Fibroblast of skin of scalp (primary cell): ENCODE results near the gene C22orf42. TPM values are rescaled to one million over a fixed set of nuclear protein-coding genes. Genes with fewer than 3 reads are reported as not detected.
"Not testable (repeated sequence)": the region's sequence is repeated elsewhere in the genome, so short reads cannot be mapped to it uniquely, and the experiment has no call there.

ENCODE experiments used
- DNase-seq: peaks from one replicate; pipeline ENCODE4 v3.0.0-alpha.2; 2013
- polyA plus RNA-seq, 2 experiments: library from polyadenylated mRNA; unstranded; fragments of 120-200 nt; gene quantifications; one replicate each; pipeline ENCODE4 v1.2.1, GENCODE V29; 2013; ENCODE audit not compliant: insufficient read length in 2 of 2

The C22orf42 gene
- polyA plus RNA-seq (2013, experiment 1 of 2; ENCODE audit: insufficient read length), result not detected
- polyA plus RNA-seq (2013, experiment 2 of 2; ENCODE audit: insufficient read length), result not detected

GRCh38 chr22:32158712-32159533 is at the start of gene C22orf42:
TSS of gene C22orf42 (minus strand) at chr22:32159303. CDS start at chr22:32159215, 88 bp downstream.
- DNase-seq, result no peak

GRCh38 chr22:32208681-32209080 is 49.6 kb upstream of the C22orf42 start:
- DNase-seq, result no peak

DNA sequence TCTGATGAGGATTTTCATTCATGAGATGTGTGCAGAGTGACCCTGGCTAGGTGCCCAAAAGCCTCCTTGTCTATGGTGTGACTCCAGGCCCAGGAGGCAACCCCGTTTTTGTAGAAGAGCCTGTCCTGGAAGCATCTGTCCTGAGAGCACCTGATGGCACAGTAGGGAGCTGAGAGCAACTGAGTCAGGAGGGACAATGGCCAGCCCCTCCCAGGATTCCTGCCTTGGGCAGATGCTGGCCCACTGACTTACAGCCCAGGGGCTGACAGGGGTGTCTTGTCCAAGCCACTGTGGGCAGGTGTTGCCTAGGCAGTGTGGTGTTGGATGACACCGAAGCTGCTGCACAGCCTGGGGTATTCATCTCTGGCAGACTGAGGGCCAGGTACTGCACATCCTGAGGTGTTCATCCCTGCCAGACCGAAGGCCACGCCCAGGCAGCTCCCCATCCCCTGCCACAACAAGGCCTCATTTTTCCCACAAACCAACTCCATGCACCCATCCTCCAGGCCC is 48.9 kb upstream of the C22orf42 start:
- DNase-seq, result no peak

- DNase-seq, result no peak
Measured at GRCh38 chr22:32206774-32207758, 48.0 kb upstream of the C22orf42 start.

- no peak for DNase-seq
Measured at GRCh38 chr22:32205974-32206773, 47.1 kb upstream of the C22orf42 start.

DNA sequence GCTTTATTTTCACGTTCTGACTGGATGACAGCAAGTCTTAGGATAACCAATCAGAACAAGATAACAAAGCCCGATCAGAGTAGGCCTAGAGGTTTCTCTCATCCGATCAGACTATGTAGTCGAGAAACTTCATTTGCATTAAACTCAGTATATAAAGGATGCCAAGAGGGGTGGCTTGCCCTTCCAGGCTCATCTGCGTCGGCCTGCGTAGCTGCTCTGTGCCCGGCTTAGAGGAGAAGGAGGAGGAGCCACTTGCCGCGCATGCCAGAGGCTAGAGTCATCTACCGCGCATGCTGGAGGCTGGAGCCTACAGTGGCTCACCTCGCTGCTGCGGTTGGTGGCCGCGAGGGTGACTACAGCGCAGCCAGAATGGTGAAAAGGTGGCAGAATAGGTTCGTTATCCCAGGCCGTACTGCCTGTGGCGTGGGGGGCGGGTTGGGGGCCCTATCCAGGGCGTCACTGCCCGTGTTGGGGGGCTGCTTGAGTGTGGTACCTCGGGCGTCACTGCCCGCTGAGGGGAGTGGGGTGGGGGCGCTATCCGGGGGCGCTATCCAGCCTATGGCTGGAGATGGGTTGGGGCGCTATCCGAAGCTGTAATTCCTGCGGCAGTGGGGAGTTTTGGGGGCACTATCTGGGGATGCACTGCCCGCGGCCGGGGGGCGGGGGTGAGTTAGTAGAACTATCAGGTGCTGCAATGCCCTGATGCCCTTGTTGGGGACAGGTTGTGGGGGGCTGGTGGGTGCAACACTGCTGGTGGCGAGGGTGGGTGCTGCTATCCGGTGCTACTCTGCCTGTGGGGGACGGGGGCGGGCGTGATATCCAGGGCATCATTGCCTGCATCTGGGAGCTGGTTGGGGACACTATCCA is 46.0 kb upstream of the C22orf42 start, which contains the start of gene RFPL2:
RFPL2 (minus strand) TSS at position 218 of the 867 bp plus-strand sequence. CDS start 2,622 bp downstream, outside the sequence.
- peak; percentile 41 for DNase-seq

DNA sequence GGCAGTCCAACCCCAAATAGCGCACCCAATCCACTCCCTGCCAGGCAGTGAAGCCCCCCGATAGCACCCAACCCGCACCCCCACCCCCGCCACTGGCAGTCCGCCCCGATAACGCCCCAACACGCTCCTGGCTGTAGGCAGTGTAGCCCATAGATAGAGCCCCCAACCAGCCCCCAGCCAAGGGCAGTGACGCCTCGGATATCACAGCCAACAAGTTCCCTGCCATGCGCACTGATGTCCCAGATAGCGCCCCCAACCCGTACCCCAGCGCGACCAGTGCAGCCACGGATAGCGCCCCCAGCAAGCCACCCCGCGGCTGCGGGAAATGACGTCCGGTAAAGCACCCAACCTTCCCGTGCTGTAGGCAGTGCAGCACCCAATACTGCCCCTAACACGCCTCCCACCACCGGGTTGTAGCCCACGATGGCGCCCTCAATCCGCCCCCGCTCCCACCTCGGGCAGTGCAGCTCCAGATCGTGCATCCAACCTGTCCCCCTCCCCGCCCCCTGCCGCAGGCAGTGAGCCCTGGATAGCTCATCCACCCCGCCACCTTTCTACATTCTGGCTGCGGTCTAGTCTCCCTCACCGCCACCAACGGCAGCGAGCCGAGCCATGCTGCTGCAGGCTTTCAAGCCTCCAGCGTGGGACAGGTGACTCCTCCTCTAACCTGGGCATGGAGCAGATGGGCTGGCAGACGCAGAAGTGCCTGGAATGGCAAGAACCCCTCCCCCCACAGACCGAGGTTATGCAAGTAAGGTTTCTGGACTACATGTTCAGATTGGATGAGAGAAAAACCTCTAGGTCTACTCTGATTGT is 45.1 kb upstream of the C22orf42 start:
- no peak for DNase-seq

GRCh38 chr22:32203181-32204039 is 44.3 kb upstream of the C22orf42 start:
- DNase-seq, result no peak

- DNase-seq, result peak; percentile 31
Measured at GRCh38 chr22:32202539-32203180, 43.6 kb upstream of the C22orf42 start.

DNA sequence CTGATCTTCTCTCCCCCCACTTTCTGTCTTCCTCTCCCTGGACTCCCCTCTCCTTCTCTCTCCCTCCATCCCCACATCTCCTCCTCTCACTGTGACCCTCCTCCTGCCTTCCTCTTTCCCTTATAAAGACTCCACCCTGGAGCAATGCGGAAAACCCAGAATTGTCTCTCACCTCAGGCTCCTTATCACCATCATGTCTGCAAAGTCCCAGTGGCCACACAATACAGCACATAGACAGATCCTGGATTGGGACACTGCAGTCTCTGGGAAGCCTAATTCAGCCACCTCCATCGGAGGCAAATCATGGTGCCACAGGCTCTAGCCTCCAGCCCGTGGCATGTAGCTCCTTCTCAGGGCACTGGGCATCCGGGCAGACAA is 43.0 kb upstream of the C22orf42 start:
- no peak for DNase-seq

DNA sequence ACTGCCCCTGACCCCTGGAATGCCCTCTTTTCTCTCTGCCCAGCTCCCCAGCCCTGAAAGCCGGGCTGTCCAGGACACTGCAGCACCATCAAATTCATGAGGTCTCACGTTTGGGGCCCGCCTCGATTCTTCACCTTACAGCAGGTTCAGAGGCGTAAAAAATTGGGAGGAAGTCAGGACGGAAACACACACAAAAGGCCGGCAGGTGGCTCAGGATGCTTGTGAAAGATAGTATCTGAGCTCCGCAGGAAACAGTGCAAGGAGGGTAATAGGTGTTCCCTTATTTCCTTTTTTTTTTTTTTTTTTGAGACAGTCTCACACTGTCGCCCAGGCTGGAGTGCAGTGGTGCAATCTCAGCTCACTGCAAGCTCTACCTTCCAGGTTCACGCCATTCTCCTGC is 41.6 kb upstream of the C22orf42 start:
- no peak for DNase-seq

DNA sequence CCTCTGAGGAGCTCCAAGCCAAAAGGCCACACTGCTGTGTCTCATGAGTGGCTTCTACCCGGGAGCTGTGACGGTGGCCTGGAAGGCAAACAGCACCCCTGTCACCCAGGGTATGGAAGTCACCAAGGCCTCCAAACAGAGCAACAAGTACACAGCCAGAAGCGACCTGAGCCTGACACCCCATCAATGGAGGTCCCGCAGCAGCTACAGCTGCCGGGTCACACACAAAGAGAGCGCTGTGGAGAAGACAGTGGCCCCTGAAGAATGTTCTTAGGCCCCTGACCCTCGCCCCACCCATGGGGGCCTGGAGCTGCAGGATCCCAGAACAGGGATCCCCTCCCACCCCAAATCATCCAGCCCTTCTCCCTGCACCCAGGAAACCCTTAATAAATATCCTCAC is 40.9 kb upstream of the C22orf42 start:
- DNase-seq, result no peak

GRCh38 chr22:32199341-32199740 is 40.2 kb upstream of the C22orf42 start:
- DNase-seq, result no peak

- DNase-seq, result not testable (repeated sequence)
Measured at GRCh38 chr22:32197553-32198226, 38.6 kb upstream of the C22orf42 start.

GRCh38 chr22:32195900-32196299 is 36.8 kb upstream of the C22orf42 start:
- DNase-seq, result not testable (repeated sequence)

DNA sequence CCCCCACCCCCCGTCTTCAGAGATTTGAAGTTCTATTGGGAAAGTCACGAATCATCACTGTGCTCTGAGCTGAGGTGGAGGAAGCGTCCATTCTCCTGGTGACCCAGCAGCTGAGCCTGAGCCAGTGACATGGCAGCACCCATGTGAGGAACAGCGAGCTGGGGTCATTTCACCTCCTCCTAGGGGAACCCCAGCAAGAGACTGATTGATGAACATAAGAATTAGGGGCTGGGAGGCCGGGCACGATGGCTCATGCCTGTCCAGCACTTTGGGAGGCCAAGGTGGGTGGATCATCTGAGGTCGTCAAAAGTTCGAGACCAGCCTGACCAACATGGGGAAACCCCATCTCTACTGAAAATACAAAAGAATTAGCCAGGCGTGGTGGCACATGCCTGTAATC is 34.2 kb upstream of the C22orf42 start:
- DNase-seq, result not testable (repeated sequence)

GRCh38 chr22:32191021-32191420 is 31.9 kb upstream of the C22orf42 start:
- DNase-seq, result not testable (repeated sequence)

DNA sequence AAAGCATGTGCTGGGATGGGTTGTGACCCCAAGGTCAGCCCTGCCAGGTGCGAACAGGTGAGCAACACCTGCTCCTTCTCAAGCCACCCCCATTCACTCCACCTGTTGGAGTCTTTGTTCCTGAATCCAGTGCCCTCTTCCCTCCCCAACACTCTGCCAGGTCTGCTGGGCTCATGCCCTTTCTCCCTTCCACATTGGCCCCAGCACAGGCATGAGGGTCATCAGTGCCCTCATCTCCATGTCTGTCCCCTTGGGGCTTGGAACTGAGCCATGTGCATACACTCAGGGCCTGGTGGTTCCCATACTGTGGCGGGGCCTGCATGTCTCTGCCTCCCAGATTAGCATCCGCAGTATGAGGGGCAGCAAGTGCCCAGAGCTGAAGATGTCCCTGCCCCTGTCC is 26.7 kb upstream of the C22orf42 start:
- no peak for DNase-seq
